Uterus (tissue), 2 donors: ENCODE data around the gene MPZL3.

ENCODE experiments used
- POLR2A ChIP-seq, 2 donors: fragments of 450-650 bp; IDR thresholded peaks; one replicate each; pipeline ENCODE4 v1.6.1; 2016; ENCODE audit warnings: antibody characterized with exemption in 2 of 2, mild to moderate bottlenecking in 1 of 2, moderate library complexity in 1 of 2
- TF ChIP-seq, protein P1 (sequence below), 4 experiments: fragments of 200-600 bp in 2 of 4; fragments of 450-650 bp in 2 of 4; sonication (generic) in 2 of 4; IDR thresholded peaks; one replicate each; pipeline ENCODE4 v1.5.1; 2016 to 2019; ENCODE audit warnings: antibody characterized with exemption in 4 of 4, mild to moderate bottlenecking in 2 of 4, moderate library complexity in 1 of 4

DNA sequence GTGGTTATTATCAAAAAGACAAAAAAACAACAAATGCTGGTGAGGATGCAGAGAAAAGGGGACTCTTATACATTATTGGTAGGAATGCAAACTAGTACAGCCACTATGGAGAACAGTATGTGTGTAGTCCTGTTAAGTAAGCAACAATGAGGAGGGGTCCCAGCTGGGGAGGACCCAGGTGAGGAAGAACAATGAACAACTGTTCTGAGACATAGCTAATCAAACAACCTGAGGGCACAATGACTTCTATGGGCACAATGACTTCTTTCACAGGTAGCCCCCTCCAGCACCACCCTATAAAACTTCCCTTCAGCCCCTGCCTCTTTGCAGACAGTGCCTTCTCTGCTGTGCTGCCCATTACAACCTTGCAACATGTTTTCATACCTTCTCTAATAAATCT lies 32.9 kb downstream of the MPZL3 start:
- TF ChIP-seq, protein P1, sequence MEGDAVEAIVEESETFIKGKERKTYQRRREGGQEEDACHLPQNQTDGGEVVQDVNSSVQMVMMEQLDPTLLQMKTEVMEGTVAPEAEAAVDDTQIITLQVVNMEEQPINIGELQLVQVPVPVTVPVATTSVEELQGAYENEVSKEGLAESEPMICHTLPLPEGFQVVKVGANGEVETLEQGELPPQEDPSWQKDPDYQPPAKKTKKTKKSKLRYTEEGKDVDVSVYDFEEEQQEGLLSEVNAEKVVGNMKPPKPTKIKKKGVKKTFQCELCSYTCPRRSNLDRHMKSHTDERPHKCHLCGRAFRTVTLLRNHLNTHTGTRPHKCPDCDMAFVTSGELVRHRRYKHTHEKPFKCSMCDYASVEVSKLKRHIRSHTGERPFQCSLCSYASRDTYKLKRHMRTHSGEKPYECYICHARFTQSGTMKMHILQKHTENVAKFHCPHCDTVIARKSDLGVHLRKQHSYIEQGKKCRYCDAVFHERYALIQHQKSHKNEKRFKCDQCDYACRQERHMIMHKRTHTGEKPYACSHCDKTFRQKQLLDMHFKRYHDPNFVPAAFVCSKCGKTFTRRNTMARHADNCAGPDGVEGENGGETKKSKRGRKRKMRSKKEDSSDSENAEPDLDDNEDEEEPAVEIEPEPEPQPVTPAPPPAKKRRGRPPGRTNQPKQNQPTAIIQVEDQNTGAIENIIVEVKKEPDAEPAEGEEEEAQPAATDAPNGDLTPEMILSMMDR (IDR thresholded peaks at IDR 0.05), result no peak
- no peak for TF ChIP-seq POLR2A (IDR thresholded peaks at IDR 0.05)
